CMK (cell line): ENCODE measurements around the gene MACROD2.
"Not testable (repeated sequence)": the region's sequence is repeated elsewhere in the genome, so short reads cannot be mapped to it uniquely, and the experiment has no call there.

Source experiments
- DNase-seq: peaks from one replicate; pipeline ENCODE4 v3.0.0-alpha.2; 2010; ENCODE audit warnings: low read depth

The MACROD2 gene

DNA sequence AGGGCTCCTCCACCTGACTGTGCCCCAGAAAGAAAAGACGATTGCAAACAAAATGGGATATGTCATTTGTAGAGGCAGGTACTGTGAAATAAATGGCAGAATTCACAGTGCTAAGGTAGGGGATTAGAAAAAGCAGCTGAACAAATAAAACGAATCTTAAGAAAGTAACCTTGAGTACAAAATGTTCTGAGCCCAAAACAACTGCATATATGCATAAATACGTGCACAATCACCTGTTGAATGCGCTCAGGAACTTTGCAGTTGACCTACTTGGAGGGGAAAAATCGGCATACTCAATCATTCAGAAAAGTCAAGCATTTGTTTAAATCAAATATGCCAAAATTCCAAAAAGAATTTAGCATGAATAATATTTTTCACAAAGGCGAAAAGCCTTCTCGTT is 1114.2 kb downstream of the MACROD2 start:
- no peak for DNase-seq

DNA sequence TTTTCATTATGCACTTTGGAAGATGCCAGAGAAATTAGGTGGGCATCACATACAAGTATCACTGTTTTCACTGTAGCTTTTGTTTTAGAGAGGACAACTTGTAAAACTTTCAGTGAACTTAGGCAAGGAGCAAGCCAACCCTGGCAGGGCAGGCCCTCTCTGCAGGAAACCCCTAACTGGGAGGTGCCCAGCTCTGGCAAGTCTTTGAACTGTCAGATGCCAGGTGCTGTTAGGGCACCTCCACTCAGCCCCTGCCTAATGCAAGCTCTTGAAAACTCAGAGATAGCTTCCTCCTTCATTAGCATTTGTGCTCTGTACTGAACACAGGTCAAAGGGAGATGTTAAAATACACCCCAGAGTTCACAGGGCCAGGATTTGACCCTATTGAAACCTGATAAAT is 1116.3 kb downstream of the MACROD2 start:
- no peak for DNase-seq

GRCh38 chr20:15113144-15113773 is 1117.9 kb downstream of the MACROD2 start:
- DNase-seq: no peak

DNA sequence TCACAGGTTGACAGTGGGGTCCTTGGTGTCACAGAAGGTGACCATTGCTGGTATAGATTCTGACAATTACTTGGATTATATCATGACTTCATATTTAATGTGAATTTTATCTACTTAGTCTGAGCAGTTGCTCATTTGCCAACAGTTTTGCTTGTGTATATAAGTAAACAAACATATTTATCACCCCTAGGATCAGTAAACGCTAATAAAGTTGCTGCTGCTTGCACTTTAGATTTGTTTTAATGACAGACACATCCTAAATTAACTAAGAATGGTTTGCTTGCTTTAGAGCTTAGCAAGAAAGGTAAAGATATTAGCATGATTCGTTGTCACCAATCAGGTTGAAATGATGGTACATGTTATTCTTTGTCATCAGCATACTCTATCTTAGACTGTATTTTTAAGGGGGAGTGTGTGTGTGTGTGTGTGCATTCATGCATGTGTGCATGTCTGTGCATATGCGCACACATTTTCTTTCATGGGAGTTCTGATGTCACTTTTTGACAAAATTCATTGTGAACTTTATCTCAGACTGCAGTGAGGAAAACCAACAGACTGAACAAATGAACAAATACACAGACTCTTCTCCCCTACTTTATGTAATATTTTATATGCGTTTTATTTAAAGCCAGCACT is 1124.7 kb downstream of the MACROD2 start:
- DNase-seq: no peak

DNA sequence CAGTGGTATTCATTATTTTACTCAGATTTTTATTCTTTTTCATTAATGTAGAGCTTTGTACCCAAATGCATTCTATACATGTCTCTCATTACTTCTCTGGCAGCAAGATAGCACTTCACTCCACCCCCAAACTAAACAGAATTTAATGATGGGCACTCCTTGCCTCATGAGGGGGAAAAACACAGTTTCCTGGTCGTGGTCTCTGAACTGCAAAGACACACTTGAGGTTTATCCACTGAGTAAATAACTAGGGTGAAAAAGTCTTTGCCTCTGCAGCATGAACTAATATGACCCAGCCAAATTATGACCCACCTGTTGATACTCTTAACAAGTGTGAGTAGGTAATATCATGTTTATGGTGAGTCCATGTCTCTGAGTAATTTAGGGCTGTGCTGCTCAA is 1127.3 kb downstream of the MACROD2 start:
- no peak for DNase-seq

DNA sequence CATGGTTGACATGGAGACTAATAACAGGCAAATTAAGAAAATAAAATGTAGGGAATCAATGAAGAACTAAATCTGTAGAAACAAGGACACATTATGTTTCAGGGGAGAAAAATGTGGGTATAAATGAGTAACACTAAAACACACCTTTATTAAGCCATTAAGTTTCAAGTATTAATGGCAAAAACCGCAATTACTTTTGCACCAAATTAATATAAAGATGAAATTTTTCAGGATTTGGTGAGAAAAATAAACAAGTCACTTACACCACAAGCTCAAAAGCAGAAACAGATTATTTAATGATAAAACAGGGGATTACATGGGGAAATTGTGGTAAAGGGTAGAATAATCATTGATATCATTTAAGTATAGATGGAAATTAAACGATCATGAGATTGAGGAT is 1135.9 kb downstream of the MACROD2 start:
- DNase-seq: no peak

- DNase-seq: no peak
Measured at GRCh38 chr20:15138548-15139126, 1143.3 kb downstream of the MACROD2 start.

GRCh38 chr20:15139522-15139921 is 1144.2 kb downstream of the MACROD2 start:
- no peak for DNase-seq

DNA sequence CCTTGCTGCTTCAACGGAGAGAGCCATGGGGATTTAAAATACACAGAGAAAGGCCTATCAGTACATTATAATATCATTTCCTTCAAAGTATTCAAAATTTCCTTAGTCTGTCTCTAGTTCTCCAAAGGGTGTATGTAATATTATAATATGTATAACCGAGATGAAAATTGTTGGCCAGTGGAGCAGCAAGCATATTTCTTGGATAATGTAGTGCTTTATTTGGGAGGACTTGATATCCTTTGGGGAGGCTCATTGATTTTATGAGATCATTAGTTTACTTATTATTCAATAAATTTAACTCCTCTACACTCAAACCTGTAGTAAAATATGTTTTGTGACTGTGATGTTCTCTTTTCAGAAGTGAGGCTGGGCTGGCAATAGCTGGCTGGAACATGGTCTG is 1145.0 kb downstream of the MACROD2 start:
- no peak for DNase-seq

DNA sequence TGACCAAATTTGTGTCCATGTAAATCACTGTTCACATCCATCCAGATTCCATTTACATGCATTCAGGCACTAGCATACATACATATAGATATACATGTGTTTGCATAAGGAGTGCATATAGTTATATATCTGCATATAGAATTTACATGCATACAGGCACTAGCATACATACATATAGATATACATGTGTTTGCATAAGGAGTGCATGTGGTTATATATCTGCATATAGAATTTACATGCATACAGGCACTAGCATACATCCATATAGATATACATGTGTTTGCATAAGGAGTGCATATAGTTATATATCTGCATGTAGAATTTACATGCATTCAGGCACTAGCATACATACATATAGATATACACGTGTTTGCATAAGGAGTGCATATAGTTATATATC is 1145.6 kb downstream of the MACROD2 start:
- DNase-seq: not testable (repeated sequence)

DNA sequence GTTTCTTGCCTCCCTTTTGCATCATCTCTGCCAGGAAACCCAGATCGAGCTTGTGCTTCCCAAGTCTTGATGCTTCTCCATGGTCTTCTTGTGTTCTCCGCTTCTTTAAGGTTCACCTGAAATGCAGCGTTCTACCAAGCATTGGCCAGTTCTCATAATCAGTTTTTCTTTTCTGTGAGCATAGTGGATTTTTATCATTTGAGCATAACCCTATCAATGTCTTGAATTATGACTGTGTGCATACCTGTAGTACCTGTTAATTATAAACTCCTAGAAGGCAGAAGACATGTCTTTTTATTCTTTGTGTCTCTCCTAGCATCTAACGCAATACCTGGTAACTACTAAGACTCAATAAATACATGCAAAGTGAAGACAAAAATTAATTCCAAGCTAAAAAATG is 1146.5 kb downstream of the MACROD2 start:
- no peak for DNase-seq

GRCh38 chr20:15143478-15143877 is 1148.2 kb downstream of the MACROD2 start:
- DNase-seq: no peak

GRCh38 chr20:15144916-15145315 is 1149.6 kb downstream of the MACROD2 start:
- DNase-seq: no peak

- DNase-seq: no peak
Measured at GRCh38 chr20:15146948-15147347, 1151.6 kb downstream of the MACROD2 start.

DNA sequence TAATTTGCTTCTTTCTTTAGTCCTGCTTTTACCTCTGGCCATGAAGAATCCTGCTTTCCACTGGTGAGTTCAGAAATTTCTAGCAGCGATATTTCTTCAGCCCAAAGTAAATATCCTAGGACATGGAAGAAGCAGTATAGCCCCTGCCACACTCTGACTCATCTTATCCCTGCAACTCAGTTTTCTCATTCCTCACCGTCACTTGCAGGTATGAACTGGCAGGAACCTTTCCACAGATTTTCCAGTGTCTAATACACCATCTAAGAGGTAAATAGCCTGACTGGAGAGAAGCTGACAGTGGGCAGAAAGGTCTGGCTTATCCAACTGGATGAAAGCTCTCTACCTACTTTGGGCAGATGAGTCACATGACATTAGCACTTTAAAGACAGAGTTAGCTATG is 1158.8 kb downstream of the MACROD2 start:
- DNase-seq: no peak

DNA sequence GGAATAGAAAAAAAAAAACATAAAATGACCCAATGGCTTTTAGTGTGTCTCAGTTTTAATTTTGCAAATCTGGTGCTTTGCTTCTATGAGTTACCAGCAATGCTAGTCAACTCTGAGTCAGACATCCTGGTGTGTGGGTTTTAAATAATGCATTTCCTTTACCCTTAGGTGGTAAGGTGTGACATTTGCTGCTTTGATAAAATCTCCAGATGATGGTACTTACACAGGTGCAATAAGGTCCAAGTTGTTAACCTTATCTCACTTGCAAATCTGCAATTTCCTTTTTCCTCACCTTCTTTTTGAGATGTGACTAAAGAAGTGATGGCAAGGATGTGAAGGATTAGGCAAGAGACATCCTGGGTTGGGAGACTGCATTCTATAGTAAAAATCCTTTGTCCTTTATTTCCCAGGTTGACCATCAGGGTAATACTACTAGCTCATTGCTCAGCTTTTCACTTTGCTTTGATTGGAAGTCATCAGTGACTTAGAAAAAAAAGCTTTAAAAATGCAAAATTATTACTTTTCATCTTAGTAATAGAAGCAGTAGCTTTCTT is 1160.6 kb downstream of the MACROD2 start:
- no peak for DNase-seq

DNA sequence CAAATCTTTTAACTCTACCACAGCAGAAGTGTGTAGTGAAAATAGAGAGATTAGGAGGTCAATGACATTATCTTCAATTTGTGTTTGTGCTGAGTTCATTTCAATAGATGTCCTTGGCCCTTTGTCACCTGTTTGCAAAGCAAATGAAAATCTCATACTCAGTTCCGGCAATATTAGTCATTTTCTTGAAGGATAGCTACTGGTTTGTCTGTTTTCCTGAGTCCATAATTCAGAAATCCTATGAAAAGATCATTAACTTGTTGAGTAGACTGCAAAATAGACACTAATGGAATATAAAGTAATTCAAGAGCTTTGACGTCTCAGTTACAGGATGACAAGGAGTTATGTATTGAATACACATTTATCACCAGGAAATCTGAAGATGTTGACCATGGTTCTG is 1163.2 kb downstream of the MACROD2 start:
- DNase-seq: no peak

- DNase-seq: no peak
Measured at GRCh38 chr20:15162079-15162647, 1166.8 kb downstream of the MACROD2 start.

DNA sequence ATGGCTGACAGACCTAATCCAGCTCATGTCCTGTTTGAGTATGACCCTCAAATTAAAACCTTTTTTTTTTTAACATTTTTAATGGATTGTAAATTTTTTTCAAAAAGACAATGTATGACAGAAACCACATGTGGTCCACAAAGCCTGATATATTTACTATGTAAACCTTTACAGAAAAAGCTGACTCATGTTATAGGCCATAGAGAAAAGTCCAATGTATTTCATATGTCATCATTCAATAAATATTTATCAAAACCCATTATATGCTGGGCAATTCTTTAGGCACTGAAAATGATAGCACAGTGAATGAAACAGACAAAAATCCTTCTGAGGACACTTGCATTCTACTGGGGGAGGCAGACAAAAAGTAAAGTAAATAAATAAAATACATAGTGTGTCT is 1168.3 kb downstream of the MACROD2 start:
- no peak for DNase-seq

GRCh38 chr20:15164726-15165125 is 1169.4 kb downstream of the MACROD2 start:
- no peak for DNase-seq

DNA sequence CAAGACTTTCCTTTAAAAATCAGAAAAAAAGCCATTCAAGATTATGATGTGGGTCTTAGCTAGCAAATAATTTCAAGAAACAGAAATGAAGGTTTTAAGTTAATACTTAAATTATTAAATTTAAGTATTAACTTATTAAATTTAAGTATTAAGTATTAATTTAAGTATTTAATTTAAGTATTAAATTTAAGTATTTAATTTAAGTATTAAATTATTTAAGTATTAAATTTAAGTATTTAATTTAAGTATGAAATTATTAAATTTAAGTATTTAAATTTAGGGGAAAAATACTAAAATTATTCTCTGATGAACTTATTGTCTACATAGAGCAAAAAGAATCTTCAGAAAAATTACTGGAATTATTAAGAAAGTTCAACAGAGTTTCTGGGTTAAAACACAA is 1171.4 kb downstream of the MACROD2 start:
- no peak for DNase-seq

- DNase-seq: no peak
Measured at GRCh38 chr20:15171016-15171415, 1175.7 kb downstream of the MACROD2 start.

DNA sequence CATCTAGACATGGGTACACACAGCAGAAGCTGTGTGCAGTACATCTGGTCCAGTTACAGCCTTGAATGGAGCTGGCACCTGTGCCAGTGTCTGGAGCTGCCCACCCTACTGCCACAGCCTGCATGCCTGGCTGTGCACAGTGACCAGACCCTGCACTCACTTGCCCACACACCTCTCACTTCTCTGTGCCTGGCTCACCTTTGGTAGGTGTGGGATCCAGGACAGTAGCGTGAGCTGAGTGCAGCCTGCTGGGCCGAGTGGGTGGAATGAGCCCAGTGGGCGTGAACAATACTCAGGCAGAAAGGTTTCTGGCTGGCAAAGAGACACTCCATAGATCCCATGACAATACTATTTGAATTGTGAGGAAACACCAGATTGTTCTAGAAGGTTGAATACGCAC is 1181.6 kb downstream of the MACROD2 start:
- no peak for DNase-seq
